A673 (cell line): ENCODE results near the gene GLI3. TPM values are rescaled to one million over a fixed set of nuclear protein-coding genes. Genes with fewer than 3 reads are reported as not detected.

Experiments
- BruUV-seq: library from RNA; stranded (reverse); fragments of 400-500 nt; replicated peaks from 2 replicates; lab custom pipeline; 2021; lab: Mats Ljungman, UMichigan
- CTCF ChIA-PET: fragments of 300-600 bp; sonication (Branson Sonifier 250); formaldehyde crosslinking; loops from one replicate; lab custom pipeline; 2022; ENCODE audit warnings: antibody characterized with exemption; lab: Charles Lee
- POLR2A ChIA-PET: fragments of 300-600 bp; sonication (Branson Sonifier 250); formaldehyde crosslinking; loops from one replicate; lab custom pipeline; 2022; ENCODE audit warnings: antibody characterized with exemption; ENCODE audit not compliant: low non-redundant PET; lab: Charles Lee
- DNase-seq: peaks from one replicate; pipeline ENCODE4 v3.0.0-alpha.2; 2015; ENCODE audit warnings: low spot score
- H3K27ac ChIP-seq: fragments of 200-600 bp; sonication (generic); 2 replicates; pipeline ENCODE4 v1.5.1; 2016; ENCODE audit warnings: mixed run types, low read depth, mild to moderate bottlenecking, mixed read lengths, antibody characterized with exemption, low read length; ENCODE audit not compliant: poor library complexity, severe bottlenecking
- H3K27me3 ChIP-seq: fragments of 200-600 bp; sonication (generic); replicated peaks from 2 replicates; pipeline ENCODE4 v1.6.1; 2017; ENCODE audit warnings: mixed run types, low read depth, mild to moderate bottlenecking, mixed read lengths, antibody characterized with exemption, low read length; ENCODE audit not compliant: insufficient read depth, poor library complexity
- H3K36me3 ChIP-seq: fragments of 200-600 bp; sonication (generic); 2 replicates; pipeline ENCODE4 v1.6.1; 2016; ENCODE audit warnings: mixed run types, mild to moderate bottlenecking, mixed read lengths, antibody characterized with exemption, low read length; ENCODE audit not compliant: insufficient read depth, poor library complexity, severe bottlenecking
- H3K4me1 ChIP-seq: fragments of 200-600 bp; sonication (generic); 2 replicates; pipeline ENCODE4 v1.6.1; 2017; ENCODE audit warnings: mixed run types, mild to moderate bottlenecking, mixed read lengths, antibody characterized with exemption, low read length; ENCODE audit not compliant: insufficient read depth, poor library complexity, severe bottlenecking
- H3K4me3 ChIP-seq: fragments of 200-600 bp; sonication (generic); 2 replicates; pipeline ENCODE4 v1.5.1; 2016; ENCODE audit warnings: low read depth, mixed run types, mild to moderate bottlenecking, mixed read lengths, low read length; ENCODE audit not compliant: poor library complexity, severe bottlenecking
- H3K9me3 ChIP-seq: fragments of 200-600 bp; sonication (generic); 2 replicates; pipeline ENCODE4 v1.6.1; 2016; ENCODE audit warnings: mixed run types, low read depth, mild to moderate bottlenecking, mixed read lengths, antibody characterized with exemption, low read length; ENCODE audit not compliant: poor library complexity, severe bottlenecking
- EZH2 ChIP-seq: fragments of 200-600 bp; sonication (generic); IDR thresholded peaks from 2 replicates; pipeline ENCODE4 v1.6.1; 2017; ENCODE audit warnings: borderline replicate concordance, low read depth, mild to moderate bottlenecking, mixed read lengths, antibody characterized with exemption, low read length; ENCODE audit not compliant: poor library complexity, severe bottlenecking
- intact Hi-C: fragments of 100-400 bp; cut with micrococcal nuclease; formaldehyde crosslinking; loops from one replicate; pipeline ENCODE4 v1.10.0; 2022; ENCODE audit not compliant: unreplicated experiment
- total RNA-seq: library from RNA; stranded (reverse); gene quantifications from 2 replicates; pipeline ENCODE4 v1.2.3, GENCODE V29; 2021
- TF ChIP-seq, protein P1 (sequence below): fragments of 300-800, 200-600 bp; sonication (generic); conservative IDR thresholded peaks from 2 replicates; pipeline ENCODE4 v1.5.1; 2017; ENCODE audit warnings: low read depth, mild to moderate bottlenecking, antibody characterized with exemption, low read length, moderate library complexity, mixed read lengths

The GLI3 gene
- total RNA-seq, 1 experiment from 2014 or later, result 52.6 TPM

DNA sequence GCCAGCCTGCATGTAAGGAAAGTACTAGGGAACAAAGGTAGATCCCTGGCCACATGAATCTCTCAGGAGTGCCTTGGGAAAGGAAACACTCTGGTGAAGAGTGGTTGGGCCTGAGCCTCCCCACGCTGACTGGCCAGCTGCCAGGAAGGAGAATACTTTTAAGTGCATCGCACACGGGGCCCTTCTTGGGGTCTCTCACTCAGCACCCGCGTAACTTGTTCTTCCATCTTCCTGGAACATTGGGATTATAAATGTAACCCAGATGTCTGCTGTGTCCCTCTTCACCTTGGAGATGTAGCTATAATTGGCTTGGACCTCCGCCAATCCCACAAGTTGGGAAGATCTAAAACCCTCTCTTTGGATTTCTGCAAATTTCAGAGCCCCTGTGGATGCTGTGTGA, 4.4 kb upstream of the GLI3 start:
- Histone ChIP-seq H3K27ac (no peak overlapping the region), H3K9me3 (no peaks in the 10 kb centered on the region), H3K4me1 (peaks cover 28% of the 10 kb centered on the region), H3K36me3 (no peaks in the 10 kb centered on the region), H3K4me3 (no peak overlapping the region), H3K27me3 (no peaks in the 10 kb centered on the region)
- CTCF ChIA-PET, result no interaction called here
- intact Hi-C loops, result no loop called here
- no TSS peak for BruUV-seq
- POLR2A ChIA-PET, result no interaction called here
- no peak for TF ChIP-seq EZH2
- TF ChIP-seq, protein P1, sequence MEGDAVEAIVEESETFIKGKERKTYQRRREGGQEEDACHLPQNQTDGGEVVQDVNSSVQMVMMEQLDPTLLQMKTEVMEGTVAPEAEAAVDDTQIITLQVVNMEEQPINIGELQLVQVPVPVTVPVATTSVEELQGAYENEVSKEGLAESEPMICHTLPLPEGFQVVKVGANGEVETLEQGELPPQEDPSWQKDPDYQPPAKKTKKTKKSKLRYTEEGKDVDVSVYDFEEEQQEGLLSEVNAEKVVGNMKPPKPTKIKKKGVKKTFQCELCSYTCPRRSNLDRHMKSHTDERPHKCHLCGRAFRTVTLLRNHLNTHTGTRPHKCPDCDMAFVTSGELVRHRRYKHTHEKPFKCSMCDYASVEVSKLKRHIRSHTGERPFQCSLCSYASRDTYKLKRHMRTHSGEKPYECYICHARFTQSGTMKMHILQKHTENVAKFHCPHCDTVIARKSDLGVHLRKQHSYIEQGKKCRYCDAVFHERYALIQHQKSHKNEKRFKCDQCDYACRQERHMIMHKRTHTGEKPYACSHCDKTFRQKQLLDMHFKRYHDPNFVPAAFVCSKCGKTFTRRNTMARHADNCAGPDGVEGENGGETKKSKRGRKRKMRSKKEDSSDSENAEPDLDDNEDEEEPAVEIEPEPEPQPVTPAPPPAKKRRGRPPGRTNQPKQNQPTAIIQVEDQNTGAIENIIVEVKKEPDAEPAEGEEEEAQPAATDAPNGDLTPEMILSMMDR, result no peak
- DNase-seq, result no peak

DNA sequence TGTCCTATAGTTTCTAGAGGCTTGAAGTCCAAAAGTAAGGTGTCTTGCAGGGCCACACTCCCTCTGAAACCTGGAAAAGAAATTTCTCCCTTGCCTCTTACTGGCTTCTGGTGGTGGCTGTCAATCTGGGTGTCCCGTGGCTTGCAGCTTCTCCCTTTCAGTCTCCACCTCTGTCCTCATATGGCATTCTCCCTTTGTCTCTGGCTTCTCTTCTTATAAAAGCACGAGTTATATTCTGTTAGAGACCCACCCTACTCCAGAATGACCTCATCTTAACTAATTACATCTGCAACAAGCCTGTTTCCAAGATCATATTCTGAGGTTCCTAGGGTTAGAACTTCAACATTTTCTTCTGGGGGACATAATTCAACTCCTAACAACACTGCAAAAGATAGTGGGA, 3.4 kb upstream of the GLI3 start:
- ChIA-PET POLR2A (interaction anchor here (0.6 kb wide), 1 partner anchor 246 kb away, joined by 3 read pairs; no protein-coding TSS in a partner anchor), CTCF (no interaction called here)
- no TSS peak for BruUV-seq

DNA sequence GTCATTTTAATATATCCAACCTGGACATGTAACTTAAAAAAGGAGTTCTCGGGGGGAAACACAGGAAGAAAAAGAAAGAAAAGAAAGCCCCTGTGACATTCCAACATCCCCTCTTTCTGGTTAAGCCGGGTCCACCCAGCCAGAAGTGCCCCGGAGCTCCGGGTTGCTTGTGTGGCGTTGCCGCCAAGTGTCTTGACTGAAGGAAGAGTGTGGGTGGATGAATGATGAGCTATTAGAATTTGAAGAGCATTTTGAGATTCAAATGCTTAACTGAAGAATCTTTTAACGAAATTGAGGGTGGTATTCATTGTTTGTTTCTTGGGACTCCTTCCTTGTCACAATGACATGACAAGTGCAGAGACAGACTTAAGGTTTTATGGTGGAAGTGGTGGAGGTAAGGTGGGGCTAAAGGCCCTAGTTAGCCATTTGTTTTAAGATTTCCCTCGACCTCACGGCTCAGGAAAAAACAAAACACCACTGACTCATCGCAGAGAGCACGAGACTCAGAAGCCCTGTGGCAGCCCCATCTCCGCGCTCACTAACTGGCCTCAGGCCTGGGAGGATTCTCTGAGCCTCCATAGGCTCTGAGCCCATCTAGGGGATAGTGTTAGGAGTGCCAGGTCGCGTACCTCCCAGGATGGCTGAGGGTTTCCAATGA, 1.8 kb upstream of the GLI3 start:
- Histone ChIP-seq H3K4me1 (peaks cover 37% of the 10 kb centered on the region), H3K36me3 (no peaks in the 10 kb centered on the region), H3K27ac (peak overlapping the region; percentile 74), H3K27me3 (no peaks in the 10 kb centered on the region), H3K4me3 (peak overlapping the region; percentile 89), H3K9me3 (no peaks in the 10 kb centered on the region)
- DNase-seq, result peak; percentile 58
- no peak for TF ChIP-seq EZH2
- CTCF ChIA-PET, result no interaction called here
- intact Hi-C loops, result loop anchor here (5.0 to 10.0 kb wide), 2 partner anchors 247 to 606 kb away; no protein-coding TSS in a partner anchor
- no TSS peak for BruUV-seq
- POLR2A ChIA-PET, result interaction anchor here (0.6 kb wide), 1 partner anchor 96 kb away, joined by 3 read pairs; no protein-coding TSS in a partner anchor

More for the DNA sequence above, 3.4 kb upstream of the GLI3 start:
- Histone ChIP-seq H3K4me3 (no peak overlapping the region), H3K27me3 (no peaks in the 10 kb centered on the region), H3K36me3 (no peaks in the 10 kb centered on the region), H3K9me3 (no peaks in the 10 kb centered on the region), H3K4me1 (peaks cover 28% of the 10 kb centered on the region), H3K27ac (no peak overlapping the region)
- DNase-seq, result no peak
- intact Hi-C loops, result no loop called here
- no peak for TF ChIP-seq EZH2
- TF ChIP-seq, protein P1, result no peak
